ENCODE results near the gene IMPG1. TPM values are rescaled to one million over a fixed set of nuclear protein-coding genes. Genes with fewer than 3 reads are reported as not detected.

Gene IMPG1
- total and polyA plus RNA-seq, 2 of the 13 experiments (the other 11 are each of a cell fraction or from before 2014, with no cell fraction given), result not detected

- H3K9me3 ChIP-seq (ENCODE audit: low read length), result no peaks in the 10 kb centered on the region
- no TSS peak for BruUV-seq (replicated peaks)
- intact Hi-C loops (cut with micrococcal nuclease; ENCODE audit: unreplicated experiment), result no loop called here
- H3K4me2 ChIP-seq (ENCODE audit: low read depth, low read length), result no peak overlapping the region
- 94% methylated on average over 2 of the region's 2 CpGs for WGBS (ENCODE audit: low lambda C conversion rate)
- peaks cover 9% of the 10 kb centered on the region for H3K4me1 ChIP-seq (ENCODE audit: insufficient read depth, low read length)
- no peaks in the 10 kb centered on the region for H3K27me3 ChIP-seq (ENCODE audit: control insufficient read depth in 1 of 2, insufficient read depth in 2 of 2, low read length in 2 of 2)
- no peak overlapping the region for H3K4me3 ChIP-seq (replicated peaks in 1 of 3; ENCODE audit: insufficient read depth in 1 of 3, low read depth in 2 of 3, low read length in 3 of 3)
- no peaks in the 10 kb centered on the region for H3K36me3 ChIP-seq (replicated peaks in 1 of 2; ENCODE audit: control insufficient read depth in 1 of 2, insufficient read depth in 2 of 2, low read length in 2 of 2)
- no peaks in the 10 kb centered on the region for H4K20me1 ChIP-seq (ENCODE audit: insufficient read depth, low read length)
- no peak for DNase-seq (ENCODE audit: low spot score)
- in situ Hi-C loops (cut with HindIII; ENCODE audit: extremely low pct_ligation_motif_present, low pct_unique_long_range_greater_than_20kb), result no loop called here
- H3K9ac ChIP-seq (ENCODE audit: insufficient read depth, low read depth, low read length), result no peak overlapping the region
- POLR2A ChIA-PET, result no interaction called here
- TF ChIP-seq AGO1 (IDR thresholded peaks at IDR 0.05; ENCODE audit: low read depth, low read length, poor library complexity, severe bottlenecking) (no peak), SMC3 (IDR thresholded peaks at IDR 0.05; ENCODE audit: low read length) (no peak), THAP8 (CRISPR knock-in tag; IDR thresholded peaks at IDR 0.05; ENCODE audit: borderline replicate concordance) (no peak), NRL (CRISPR knock-in tag; IDR thresholded peaks at IDR 0.05; ENCODE audit: borderline replicate concordance) (no peak), ZNF329 (CRISPR knock-in tag; IDR thresholded peaks at IDR 0.05; ENCODE audit: low read depth) (no peak), ZNF552 (CRISPR knock-in tag; IDR thresholded peaks at IDR 0.05; ENCODE audit: borderline replicate concordance) (no peak), PBX2 (CRISPR knock-in tag; IDR thresholded peaks at IDR 0.05) (no peak), IRF9 (CRISPR knock-in tag; IDR thresholded peaks at IDR 0.05; ENCODE audit: borderline replicate concordance) (no peak), ZFP82 (CRISPR knock-in tag; IDR thresholded peaks at IDR 0.05; ENCODE audit: borderline replicate concordance) (no peak), ZNF18 (CRISPR knock-in tag; IDR thresholded peaks at IDR 0.05; ENCODE audit: insufficient replicate concordance) (no peak), ZNF20 (CRISPR knock-in tag; IDR thresholded peaks at IDR 0.05) (no peak)
- no peak for FAIRE-seq
- H3K27ac ChIP-seq (ENCODE audit: extremely low read length, insufficient read depth, low read length), result no peak overlapping the region
- CTCF ChIA-PET (ENCODE audit: low intra/inter-chr PET ratio, low total read pairs), result no interaction called here
- no peak overlapping the region for H2AFZ ChIP-seq (ENCODE audit: low read length)
- H3K79me2 ChIP-seq (ENCODE audit: insufficient read depth, low read length), result no peaks in the 10 kb centered on the region
- no peak for ATAC-seq
Observed at GRCh38 chr6:75907444-75907843, 165.0 kb downstream of the IMPG1 start.
